Activated CD4-positive, alpha-beta T cell treated with anti-CD3 and anti-CD28 coated beads for 48 hours (primary cell): ENCODE results near the gene PCSK5.
"Not testable (repeated sequence)": the region's sequence is repeated elsewhere in the genome, so short reads cannot be mapped to it uniquely, and the experiment has no call there.

ENCODE experiments used
- DNase-seq: peaks from one replicate; pipeline ENCODE4 v3.0.0-alpha.2; 2020

The PCSK5 gene

GRCh38 chr9:76020652-76021051, 130.2 kb downstream of the PCSK5 start:
- peak; percentile 24 for DNase-seq

GRCh38 chr9:76022317-76022716, 131.8 kb downstream of the PCSK5 start:
- DNase-seq, result no peak

GRCh38 chr9:76023715-76024195, 133.3 kb downstream of the PCSK5 start:
- peak; percentile 33 for DNase-seq

- no peak for DNase-seq
These were observed 134.8 kb downstream of the PCSK5 start for GRCh38 chr9:76025286-76025685.

GRCh38 chr9:76026796-76027195, 136.3 kb downstream of the PCSK5 start:
- DNase-seq, result no peak

- DNase-seq, result no peak
These were observed 136.9 kb downstream of the PCSK5 start for GRCh38 chr9:76027416-76027815.

- DNase-seq, result no peak
These were observed 137.4 kb downstream of the PCSK5 start for GRCh38 chr9:76027861-76028260.

GRCh38 chr9:76032038-76032796, 141.7 kb downstream of the PCSK5 start:
- no peak for DNase-seq

GRCh38 chr9:76032797-76033373, 142.4 kb downstream of the PCSK5 start:
- no peak for DNase-seq

GRCh38 chr9:76034049-76034448, 143.6 kb downstream of the PCSK5 start:
- no peak for DNase-seq

GRCh38 chr9:76036762-76037161, 146.3 kb downstream of the PCSK5 start:
- no peak for DNase-seq

- no peak for DNase-seq
These were observed 147.2 kb downstream of the PCSK5 start for GRCh38 chr9:76037587-76038225.

GRCh38 chr9:76038431-76038830, 148.0 kb downstream of the PCSK5 start:
- DNase-seq, result no peak

- DNase-seq, result no peak
These were observed 153.9 kb downstream of the PCSK5 start for GRCh38 chr9:76044266-76044819.

- DNase-seq, result no peak
These were observed 154.7 kb downstream of the PCSK5 start for GRCh38 chr9:76045221-76045620.

- DNase-seq, result no peak
These were observed 158.9 kb downstream of the PCSK5 start for GRCh38 chr9:76049341-76049740.

- no peak for DNase-seq
These were observed 177.2 kb downstream of the PCSK5 start for GRCh38 chr9:76067696-76068095.

GRCh38 chr9:76077537-76077936, 187.1 kb downstream of the PCSK5 start:
- no peak for DNase-seq

- DNase-seq, result not testable (repeated sequence)
These were observed 190.8 kb downstream of the PCSK5 start for GRCh38 chr9:76081281-76081680.

GRCh38 chr9:76082057-76082456, 191.6 kb downstream of the PCSK5 start:
- no peak for DNase-seq

GRCh38 chr9:76085596-76085995, 195.1 kb downstream of the PCSK5 start:
- no peak for DNase-seq

- DNase-seq, result no peak
These were observed 196.1 kb downstream of the PCSK5 start for GRCh38 chr9:76086539-76086938.

GRCh38 chr9:76087976-76088375, 197.5 kb downstream of the PCSK5 start:
- no peak for DNase-seq

GRCh38 chr9:76090330-76090729, 199.9 kb downstream of the PCSK5 start:
- DNase-seq, result no peak
